ENCODE measurements around the gene COMMD9.
"Not testable (repeated sequence)": the region's sequence is repeated elsewhere in the genome, so short reads cannot be mapped to it uniquely, and the experiment has no call there.

Gene COMMD9

GRCh38 chr11:36289226-36289852 is at the start of gene COMMD9:
Gene COMMD9, minus strand, starts transcription at chr11:36289424. Its CDS starts 12 bp downstream, at chr11:36289412.
- peak; percentile 93 for DNase-seq (ENCODE audit: low spot score)

GRCh38 chr11:36333897-36334296 is 44.7 kb upstream of the COMMD9 start:
- no peak for DNase-seq (ENCODE audit: low spot score)

GRCh38 chr11:36333468-36333867 is 44.2 kb upstream of the COMMD9 start:
- DNase-seq (ENCODE audit: low spot score): no peak

GRCh38 chr11:36330411-36330810 is 41.2 kb upstream of the COMMD9 start:
- DNase-seq (ENCODE audit: low spot score): no peak

- DNase-seq (ENCODE audit: low spot score): peak; percentile 9
Observed at GRCh38 chr11:36328966-36329673, 39.9 kb upstream of the COMMD9 start.

GRCh38 chr11:36326524-36327419 is 37.5 kb upstream of the COMMD9 start:
- no peak for DNase-seq (ENCODE audit: low spot score)

GRCh38 chr11:36325403-36325802 is 36.2 kb upstream of the COMMD9 start:
- not testable (repeated sequence) for DNase-seq (ENCODE audit: low spot score)

GRCh38 chr11:36324956-36325355 is 35.7 kb upstream of the COMMD9 start:
- DNase-seq (ENCODE audit: low spot score): not testable (repeated sequence)

- no peak for DNase-seq (ENCODE audit: low spot score)
Observed at GRCh38 chr11:36317992-36318391, 28.8 kb upstream of the COMMD9 start.

- DNase-seq (ENCODE audit: low spot score): no peak
Observed at GRCh38 chr11:36316049-36316448, 26.8 kb upstream of the COMMD9 start.

- DNase-seq (ENCODE audit: low spot score): no peak
Observed at GRCh38 chr11:36314434-36314767, 25.2 kb upstream of the COMMD9 start.

- DNase-seq (ENCODE audit: low spot score): no peak
Observed at GRCh38 chr11:36313750-36314433, 24.7 kb upstream of the COMMD9 start.

- peak; percentile 79 for DNase-seq (ENCODE audit: low spot score)
Observed at GRCh38 chr11:36312611-36313472, 23.6 kb upstream of the COMMD9 start.

GRCh38 chr11:36311926-36312595 is 22.8 kb upstream of the COMMD9 start:
- peak; percentile 33 for DNase-seq (ENCODE audit: low spot score)

GRCh38 chr11:36309779-36310178 is 20.6 kb upstream of the COMMD9 start:
- no peak for DNase-seq (ENCODE audit: low spot score)

GRCh38 chr11:36308577-36308976 is 19.4 kb upstream of the COMMD9 start:
- no peak for DNase-seq (ENCODE audit: low spot score)

GRCh38 chr11:36306888-36307287 is 17.7 kb upstream of the COMMD9 start:
- DNase-seq (ENCODE audit: low spot score): peak; percentile 41

GRCh38 chr11:36305047-36305446 is 15.8 kb upstream of the COMMD9 start:
- DNase-seq (ENCODE audit: low spot score): no peak

- DNase-seq (ENCODE audit: low spot score): no peak
Observed at GRCh38 chr11:36304351-36304750, 15.1 kb upstream of the COMMD9 start.

- no peak for DNase-seq (ENCODE audit: low spot score)
Observed at GRCh38 chr11:36300650-36301049, 11.4 kb upstream of the COMMD9 start.
